ENCODE data around the gene RNF208.

- no peak for TF ChIP-seq CTCF (IDR thresholded peaks at IDR 0.05; ENCODE audit: low read depth, low read length, poor library complexity, severe bottlenecking)
- no peak for TF ChIP-seq EZH2phosphoT487 (IDR thresholded peaks at IDR 0.05; ENCODE audit: borderline replicate concordance, low read length)
These were observed 30.8 kb downstream of the RNF208 start for GRCh38 chr9:137191245-137191644.

All from DOHH2 (cell line).